Endothelial cell of umbilical vein (primary cell): ENCODE measurements around the gene CWC27. TPM values are rescaled to one million over a fixed set of nuclear protein-coding genes. Genes with fewer than 3 reads are reported as not detected.

Source experiments
- BruUV-seq: library from RNA; stranded (reverse); fragments of 400-500 nt; replicated peaks from 2 replicates; lab custom pipeline; 2021; lab: Mats Ljungman, UMichigan
- CTCF ChIA-PET: fragments of 300-600, 350-600 bp; sonication (Branson Sonifier 250); formaldehyde crosslinking; loops from one replicate; lab custom pipeline; 2021; ENCODE audit warnings: antibody characterized with exemption, inconsistent platforms; lab: Charles Lee
- POLR2A ChIA-PET: fragments of 300-600, 350-600 bp; sonication (Branson Sonifier 250); formaldehyde crosslinking; loops from one replicate; lab custom pipeline; 2021; ENCODE audit warnings: antibody characterized with exemption, inconsistent platforms; lab: Charles Lee
- DNase-seq: peaks from one replicate; pipeline ENCODE4 v3.0.0-alpha.2; 2011; ENCODE audit warnings: low read depth, low spot score
- FAIRE-seq: peaks from 2 replicates; lab custom pipeline; 2011; peaks lifted over from hg19 to GRCh38; lab: Jason Lieb, UNC
- H2AFZ ChIP-seq: 2 replicates; pipeline ENCODE4 v1.6.0; 2012; ENCODE audit warnings: low read depth, low read length, control low read depth, inconsistent platforms
- H3K27ac ChIP-seq: 2 replicates; pipeline ENCODE4 v1.5.1; 2011; ENCODE audit warnings: low read depth, mild to moderate bottlenecking, control low read depth, low read length, moderate library complexity; ENCODE audit not compliant: insufficient read depth
- H3K27me3 ChIP-seq, 2 experiments: 2 replicates each; pipeline versions ENCODE4 v1.6.0 to v1.6.1; 2011; ENCODE audit warnings: low read length in 2 of 2, mixed read lengths in 1 of 2; ENCODE audit not compliant: control insufficient read depth in 2 of 2, insufficient read depth in 2 of 2
- H3K36me3 ChIP-seq, 2 experiments: 2 replicates in 1 of 2; 3 replicates in 1 of 2; pipeline ENCODE4 v1.5.1; 2011; ENCODE audit warnings: low read length in 2 of 2, mild to moderate bottlenecking in 1 of 2, moderate library complexity in 1 of 2; ENCODE audit not compliant: control insufficient read depth in 2 of 2, insufficient read depth in 2 of 2; ENCODE audit errors: extremely low read depth in 1 of 2
- H3K4me1 ChIP-seq: 3 replicates; pipeline ENCODE4 v1.5.1; 2011; ENCODE audit warnings: mild to moderate bottlenecking, low read length; ENCODE audit not compliant: control insufficient read depth, insufficient read depth; ENCODE audit errors: extremely low read depth
- H3K4me2 ChIP-seq: 2 replicates; pipeline ENCODE4 v1.6.1; 2011; ENCODE audit warnings: low read length, control low read depth, mixed read lengths; ENCODE audit not compliant: insufficient read depth
- H3K4me3 ChIP-seq, 3 experiments: fragments of 200-600 bp in 1 of 3; sonication (generic), shearing (Covaris generic) in 1 of 3; replicated peaks in 1 of 3; 2 replicates each; pipeline ENCODE4 v1.5.1; 2011 to 2016; ENCODE audit warnings: control low read depth in 3 of 3, low read length in 3 of 3, mild to moderate bottlenecking in 2 of 3, inconsistent platforms in 1 of 3, low read depth in 1 of 3, moderate library complexity in 1 of 3; ENCODE audit not compliant: insufficient read depth in 1 of 3
- H3K79me2 ChIP-seq: 2 replicates; pipeline ENCODE4 v1.6.0; 2012; ENCODE audit warnings: low read length, inconsistent platforms; ENCODE audit not compliant: control insufficient read depth, insufficient read depth
- H3K9ac ChIP-seq: replicated peaks from 2 replicates; pipeline ENCODE3; 2011; ENCODE audit warnings: low read length, control low read depth; ENCODE audit not compliant: insufficient read depth; ENCODE audit errors: extremely low read depth
- H3K9me1 ChIP-seq: replicated peaks from 3 replicates; pipeline ENCODE4 v1.6.0; 2011; ENCODE audit warnings: mild to moderate bottlenecking, low read length; ENCODE audit not compliant: control insufficient read depth, insufficient read depth; ENCODE audit errors: extremely low read depth
- H3K9me3 ChIP-seq: replicated peaks from 2 replicates; pipeline ENCODE4 v1.5.1; 2012; ENCODE audit warnings: low read length, inconsistent platforms; ENCODE audit not compliant: control insufficient read depth, insufficient read depth
- H4K20me1 ChIP-seq: replicated peaks from 2 replicates; pipeline ENCODE3; 2011; ENCODE audit warnings: mild to moderate bottlenecking, low read length; ENCODE audit not compliant: control insufficient read depth, insufficient read depth; ENCODE audit errors: extremely low read depth
- CTCF ChIP-seq, 2 donors: IDR thresholded peaks; 1 replicate in 1 of 2; 2 replicates in 1 of 2; pipeline ENCODE4 v1.5.1; 2011; ENCODE audit warnings: low read length in 2 of 2, mild to moderate bottlenecking in 2 of 2, moderate library complexity in 2 of 2, control low read depth in 1 of 2, inconsistent platforms in 1 of 2, low read depth in 1 of 2; ENCODE audit not compliant: insufficient read depth in 1 of 2; ENCODE audit errors: extremely low read depth in 1 of 2
- GATA2 ChIP-seq: IDR thresholded peaks from 2 replicates; pipeline ENCODE4 v1.7.0; 2011; ENCODE audit warnings: low read depth, mild to moderate bottlenecking, moderate library complexity, mixed read lengths, low read length; ENCODE audit not compliant: insufficient read length, insufficient read depth
- MAX ChIP-seq: IDR thresholded peaks from 2 replicates; pipeline ENCODE4 v1.6.1; 2011; ENCODE audit not compliant: insufficient read depth, insufficient read length
- MYC ChIP-seq: IDR thresholded peaks from one replicate; pipeline ENCODE4 v1.6.1; 2011; ENCODE audit warnings: mild to moderate bottlenecking, low read depth, low read length
- POLR2A ChIP-seq: IDR thresholded peaks from 2 replicates; pipeline ENCODE4 v1.6.1; 2012; ENCODE audit warnings: low read depth, mild to moderate bottlenecking, control low read depth, low read length
- POLR2AphosphoS5 ChIP-seq: IDR thresholded peaks from 2 replicates; pipeline ENCODE4 v1.6.1; 2012; ENCODE audit warnings: low read depth, mild to moderate bottlenecking, control low read depth, low read length, moderate library complexity; ENCODE audit not compliant: insufficient read depth
- dilution Hi-C: fragments of 300-500 bp; cut with MboI; formaldehyde crosslinking; loops from one replicate; pipeline ENCODE4 v1.15.0; 2019; ENCODE audit warnings: low sequenced_read_pairs; ENCODE audit not compliant: extremely low pct_ligation_motif_present
- intact Hi-C: fragments of 100-400 bp; cut with micrococcal nuclease; formaldehyde crosslinking; loops from one replicate; pipeline ENCODE4 v1.10.0; 2022
- polyA plus RNA-seq, 4 experiments: library from polyadenylated mRNA; depleted of rRNA in 3 of 4; stranded (reverse) in 3 of 4; unstranded in 1 of 4; fragments of >200 nt; gene quantifications; 2 replicates each; pipeline versions ENCODE4 v1.2.1 to v1.2.3, GENCODE V29; 2011 to 2012; ENCODE audit warnings: missing spikeins in 1 of 4
- total RNA-seq: library from RNA; stranded (reverse); gene quantifications from 2 replicates; pipeline ENCODE4 v1.2.3, GENCODE V29; 2021

The CWC27 gene
- total and polyA plus RNA-seq, 2 donors (not counting 3 experiments of a cell fraction or from before 2014, with no cell fraction given): 11.9 to 23.8 TPM

GRCh38 chr5:65012301-65012892, 243.7 kb downstream of the CWC27 start:
- Histone ChIP-seq H3K9me1 (no peaks in the 10 kb centered on the region), H3K4me2 (no peak overlapping the region), H3K27ac (no peak overlapping the region)

More at GRCh38 chr5:65012301-65012892, 243.7 kb downstream of the CWC27 start:
- BruUV-seq: no TSS peak
- Histone ChIP-seq H3K9me3 (no peaks in the 10 kb centered on the region), H3K36me3 (no peaks in the 10 kb centered on the region), H3K4me3 (no peak overlapping the region), H3K4me1 (no peaks in the 10 kb centered on the region), H4K20me1 (no peaks in the 10 kb centered on the region), H3K79me2 (no peaks in the 10 kb centered on the region), H2AFZ (no peak overlapping the region), H3K9ac (no peak overlapping the region), H3K27me3 (no peaks in the 10 kb centered on the region)
- ChIA-PET CTCF (interaction anchor here (1.2 to 1.6 kb wide), 4 partner anchors 10 to 47 kb away, joined by 3 to 4 read pairs (median 4); no protein-coding TSS in a partner anchor), POLR2A (no interaction called here)
- no peak for TF ChIP-seq GATA2
- TF ChIP-seq CTCF (IDR thresholded peaks at IDR 0.05; ENCODE audit: extremely low read depth in 1 of 2, insufficient read depth in 1 of 2, low read depth in 1 of 2, low read length in 2 of 2): no peak
- TF ChIP-seq MAX: no peak
- TF ChIP-seq POLR2A: no peak
- no peak for TF ChIP-seq MYC
- TF ChIP-seq POLR2AphosphoS5: no peak
- dilution Hi-C loops (no loop called here), intact Hi-C loops (no loop called here)
- FAIRE-seq: no peak
- DNase-seq: no peak
